Stimulated activated effector memory CD8-positive, alpha-beta T cell treated with anti-CD3 and anti-CD28 coated beads, Interleukin-12 subunit alpha, Interleukin-12 subunit beta, amount 100 ng/mL, for 72 hours (primary cell): ENCODE data around the gene GRID1.
"Not testable (repeated sequence)": the region's sequence is repeated elsewhere in the genome, so short reads cannot be mapped to it uniquely, and the experiment has no call there.

Experiments
- ATAC-seq: fragments of 150-1000 bp; cut with Tn5 transposase; 2 replicates; pipeline ENCODE4 v1.10.0; 2021
- DNase-seq, 2 donors: peaks; one replicate each; pipeline ENCODE4 v3.0.0; 2021 to 2022; ENCODE audit warnings: low spot score in 2 of 2
- H3K27ac Mint-ChIP-seq: one replicate; pipeline ENCODE4 v1.8.0; 2022; ENCODE audit warnings: mild to moderate bottlenecking, mixed read lengths
- H3K36me3 Mint-ChIP-seq: one replicate; pipeline ENCODE4 v1.8.0; 2022; ENCODE audit warnings: mild to moderate bottlenecking, mixed read lengths
- H3K4me1 Mint-ChIP-seq: one replicate; pipeline ENCODE4 v1.8.0; 2022; ENCODE audit warnings: mixed read lengths
- H3K4me3 Mint-ChIP-seq: one replicate; pipeline ENCODE4 v1.8.0; 2022; ENCODE audit warnings: mild to moderate bottlenecking, mixed read lengths
- H3K9me3 Mint-ChIP-seq: one replicate; pipeline ENCODE4 v1.8.0; 2022; ENCODE audit warnings: mixed read lengths

The GRID1 gene

GRCh38 chr10:86044029-86044428, 322.6 kb downstream of the GRID1 start:
- no peaks in the 10 kb centered on the region for H3K36me3 Mint-ChIP-seq
- H3K4me1 Mint-ChIP-seq: peaks cover 26% of the 10 kb centered on the region
- ATAC-seq (no peak), DNase-seq (no peak)
- peaks cover 3% of the 10 kb centered on the region for H3K9me3 Mint-ChIP-seq
- no peak overlapping the region for H3K4me3 Mint-ChIP-seq
- no peak overlapping the region for H3K27ac Mint-ChIP-seq

- H3K4me1 Mint-ChIP-seq: peaks cover 26% of the 10 kb centered on the region
- no peak overlapping the region for H3K27ac Mint-ChIP-seq
- H3K4me3 Mint-ChIP-seq: no peak overlapping the region
- peaks cover 3% of the 10 kb centered on the region for H3K9me3 Mint-ChIP-seq
- ATAC-seq: no peak
- no peaks in the 10 kb centered on the region for H3K36me3 Mint-ChIP-seq
- DNase-seq: no peak
Measured at GRCh38 chr10:86043236-86043635, 323.4 kb downstream of the GRID1 start.

- no peaks in the 10 kb centered on the region for H3K36me3 Mint-ChIP-seq
- ATAC-seq (no peak), DNase-seq (no peak)
- peaks cover 18% of the 10 kb centered on the region for H3K4me1 Mint-ChIP-seq
- no peak overlapping the region for H3K27ac Mint-ChIP-seq
- no peak overlapping the region for H3K4me3 Mint-ChIP-seq
- peaks cover 3% of the 10 kb centered on the region for H3K9me3 Mint-ChIP-seq
Measured at GRCh38 chr10:86042161-86042560, 324.4 kb downstream of the GRID1 start.

GRCh38 chr10:86041116-86041515, 325.5 kb downstream of the GRID1 start:
- ATAC-seq (peak; percentile 3), DNase-seq (no peak)
- Mint-ChIP-seq H3K4me3 (no peak overlapping the region), H3K9me3 (peaks cover 3% of the 10 kb centered on the region), H3K36me3 (no peaks in the 10 kb centered on the region), H3K27ac (no peak overlapping the region), H3K4me1 (peaks cover 10% of the 10 kb centered on the region)

GRCh38 chr10:86038371-86038770, 328.2 kb downstream of the GRID1 start:
- no peaks in the 10 kb centered on the region for H3K36me3 Mint-ChIP-seq
- H3K27ac Mint-ChIP-seq: no peak overlapping the region
- H3K4me3 Mint-ChIP-seq: no peak overlapping the region
- H3K9me3 Mint-ChIP-seq: no peaks in the 10 kb centered on the region
- peaks cover 6% of the 10 kb centered on the region for H3K4me1 Mint-ChIP-seq
- ATAC-seq (no peak), DNase-seq (no peak)

- H3K4me1 Mint-ChIP-seq: peaks cover 6% of the 10 kb centered on the region
- ATAC-seq (no peak), DNase-seq (no peak)
- no peak overlapping the region for H3K27ac Mint-ChIP-seq
- no peaks in the 10 kb centered on the region for H3K36me3 Mint-ChIP-seq
- no peaks in the 10 kb centered on the region for H3K9me3 Mint-ChIP-seq
- no peak overlapping the region for H3K4me3 Mint-ChIP-seq
Measured at GRCh38 chr10:86037096-86037495, 329.5 kb downstream of the GRID1 start.

GRCh38 chr10:86036544-86036831, 330.1 kb downstream of the GRID1 start:
- no peaks in the 10 kb centered on the region for H3K36me3 Mint-ChIP-seq
- H3K27ac Mint-ChIP-seq: no peak overlapping the region
- no peak overlapping the region for H3K4me3 Mint-ChIP-seq
- ATAC-seq: no peak
- DNase-seq: no peak
- no peaks in the 10 kb centered on the region for H3K9me3 Mint-ChIP-seq
- peaks cover 6% of the 10 kb centered on the region for H3K4me1 Mint-ChIP-seq

- H3K9me3 Mint-ChIP-seq: no peaks in the 10 kb centered on the region
- H3K4me1 Mint-ChIP-seq: peaks cover 3% of the 10 kb centered on the region
- no peak overlapping the region for H3K27ac Mint-ChIP-seq
- H3K4me3 Mint-ChIP-seq: no peak overlapping the region
- DNase-seq: no peak
- no peak for ATAC-seq
- H3K36me3 Mint-ChIP-seq: no peaks in the 10 kb centered on the region
Measured at GRCh38 chr10:86035791-86036543, 330.6 kb downstream of the GRID1 start.

GRCh38 chr10:86034710-86035109, 331.9 kb downstream of the GRID1 start:
- H3K27ac Mint-ChIP-seq: no peak overlapping the region
- DNase-seq (no peak), ATAC-seq (no peak)
- H3K4me3 Mint-ChIP-seq: no peak overlapping the region
- H3K9me3 Mint-ChIP-seq: no peaks in the 10 kb centered on the region
- H3K36me3 Mint-ChIP-seq: no peaks in the 10 kb centered on the region
- no peaks in the 10 kb centered on the region for H3K4me1 Mint-ChIP-seq

GRCh38 chr10:86033581-86033980, 333.0 kb downstream of the GRID1 start:
- Mint-ChIP-seq H3K27ac (no peak overlapping the region), H3K9me3 (no peaks in the 10 kb centered on the region)
- no peak for ATAC-seq

GRCh38 chr10:86032087-86032486, 334.5 kb downstream of the GRID1 start:
- H3K36me3 Mint-ChIP-seq, H3K4me3 Mint-ChIP-seq, DNase-seq, H3K9me3 Mint-ChIP-seq, H3K4me1 Mint-ChIP-seq, H3K27ac Mint-ChIP-seq, ATAC-seq: not testable (repeated sequence)

More at GRCh38 chr10:86033581-86033980, 333.0 kb downstream of the GRID1 start:
- no peaks in the 10 kb centered on the region for H3K36me3 Mint-ChIP-seq
- DNase-seq: no peak
- H3K4me1 Mint-ChIP-seq: no peaks in the 10 kb centered on the region
- H3K4me3 Mint-ChIP-seq: no peak overlapping the region

GRCh38 chr10:86030312-86030711, 336.3 kb downstream of the GRID1 start:
- ATAC-seq: no peak
- H3K36me3 Mint-ChIP-seq: no peaks in the 10 kb centered on the region
- no peak overlapping the region for H3K27ac Mint-ChIP-seq
- no peak overlapping the region for H3K4me3 Mint-ChIP-seq
- H3K4me1 Mint-ChIP-seq: no peaks in the 10 kb centered on the region
- H3K9me3 Mint-ChIP-seq: no peaks in the 10 kb centered on the region
- DNase-seq: no peak

- DNase-seq: no peak
- H3K36me3 Mint-ChIP-seq: no peaks in the 10 kb centered on the region
- ATAC-seq: no peak
- H3K4me1 Mint-ChIP-seq: no peaks in the 10 kb centered on the region
- no peak overlapping the region for H3K27ac Mint-ChIP-seq
- H3K4me3 Mint-ChIP-seq: no peak overlapping the region
- H3K9me3 Mint-ChIP-seq: no peaks in the 10 kb centered on the region
Measured at GRCh38 chr10:86027346-86027745, 339.2 kb downstream of the GRID1 start.

GRCh38 chr10:86025509-86025908, 341.1 kb downstream of the GRID1 start:
- DNase-seq (no peak), ATAC-seq (no peak)
- no peaks in the 10 kb centered on the region for H3K4me1 Mint-ChIP-seq
- no peak overlapping the region for H3K4me3 Mint-ChIP-seq
- H3K36me3 Mint-ChIP-seq: no peaks in the 10 kb centered on the region
- no peaks in the 10 kb centered on the region for H3K9me3 Mint-ChIP-seq
- H3K27ac Mint-ChIP-seq: no peak overlapping the region

- no peaks in the 10 kb centered on the region for H3K4me1 Mint-ChIP-seq
- H3K27ac Mint-ChIP-seq: no peak overlapping the region
- H3K4me3 Mint-ChIP-seq: no peak overlapping the region
- ATAC-seq (no peak), DNase-seq (no peak)
- no peaks in the 10 kb centered on the region for H3K9me3 Mint-ChIP-seq
- no peaks in the 10 kb centered on the region for H3K36me3 Mint-ChIP-seq
Measured at GRCh38 chr10:86024281-86025041, 342.1 kb downstream of the GRID1 start.

GRCh38 chr10:86023931-86024280, 342.7 kb downstream of the GRID1 start:
- Mint-ChIP-seq H3K27ac (no peak overlapping the region), H3K4me1 (no peaks in the 10 kb centered on the region), H3K4me3 (no peak overlapping the region), H3K36me3 (no peaks in the 10 kb centered on the region), H3K9me3 (no peaks in the 10 kb centered on the region)
- DNase-seq: no peak
- no peak for ATAC-seq
